HG02678 (cell line): ENCODE measurements around the gene PAWR.
"Not testable (repeated sequence)": the region's sequence is repeated elsewhere in the genome, so short reads cannot be mapped to it uniquely, and the experiment has no call there.

ENCODE experiments used
- ATAC-seq: cut with Tn5 transposase; IDR thresholded peaks from one replicate; pipeline ENCODE4 v1.9.1; 2021; ENCODE audit warnings: mild to moderate bottlenecking, moderate library complexity; ENCODE audit not compliant: unreplicated experiment

Gene PAWR

DNA sequence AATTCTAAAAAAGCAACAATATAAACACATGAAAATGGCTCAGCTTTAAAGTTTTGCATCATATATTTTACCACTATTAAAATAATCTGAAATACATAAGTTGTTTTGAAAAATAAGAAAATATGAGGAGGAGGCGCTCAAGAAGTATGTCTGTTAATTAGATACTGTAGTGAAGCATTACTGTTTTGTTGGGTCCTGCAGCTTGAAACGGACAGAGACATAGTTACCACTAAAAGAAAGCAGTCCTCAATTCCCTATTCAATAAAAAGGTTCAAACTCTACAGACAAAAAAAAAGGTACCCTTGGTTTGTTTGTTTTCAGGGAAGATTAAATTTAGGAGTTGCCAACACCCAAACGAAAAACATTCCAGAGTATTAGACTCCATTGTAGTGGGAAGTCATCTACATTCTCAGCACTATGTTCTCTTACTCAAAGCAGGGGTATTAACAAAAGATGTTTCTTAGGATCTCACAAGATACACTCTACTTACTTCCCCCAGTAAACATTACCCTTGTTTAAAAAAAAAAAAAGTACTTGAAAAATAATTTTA lies 3.0 kb downstream of the PAWR start:
- ATAC-seq: no peak

DNA sequence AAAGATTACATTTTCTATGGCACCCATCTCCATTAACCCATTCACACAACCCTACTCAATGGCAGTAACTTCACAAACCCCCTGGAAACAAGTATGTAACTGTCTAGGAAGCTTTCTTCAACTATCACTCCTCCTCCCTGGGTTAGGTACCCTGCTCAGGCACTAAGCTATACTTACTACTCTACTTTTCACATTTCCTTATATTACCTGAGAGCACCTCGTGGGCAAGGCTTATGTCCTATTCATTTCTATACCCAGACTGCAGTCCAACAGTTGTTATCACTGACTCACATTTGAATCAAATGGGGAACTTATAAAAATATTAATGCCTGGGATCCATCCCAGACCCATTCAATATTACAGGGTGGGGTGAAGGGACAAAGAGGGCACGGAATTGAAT lies 4.6 kb downstream of the PAWR start:
- ATAC-seq: no peak

- no peak for ATAC-seq
Measured at GRCh38 chr12:79685068-79685467, 5.7 kb downstream of the PAWR start.

DNA sequence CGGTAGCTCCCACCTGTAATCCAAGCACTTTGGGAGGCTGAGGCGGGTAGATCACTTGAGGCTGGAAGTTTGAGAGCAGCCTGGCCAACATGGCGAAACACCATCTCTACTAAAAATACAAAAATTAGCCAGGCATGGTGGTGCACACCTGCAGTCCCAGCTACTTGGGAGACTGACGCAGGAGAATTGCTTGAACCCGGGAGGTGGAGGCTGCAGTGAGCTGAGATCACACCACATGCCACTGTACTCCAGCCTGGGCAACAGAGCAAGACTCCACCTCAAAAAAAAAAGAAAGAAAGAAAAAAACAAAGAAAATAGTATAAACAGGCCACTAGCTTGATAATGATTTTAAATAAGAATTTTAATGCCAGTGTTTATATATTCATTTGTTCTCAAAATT lies 6.4 kb downstream of the PAWR start:
- not testable (repeated sequence) for ATAC-seq

- no peak for ATAC-seq
Measured at GRCh38 chr12:79682593-79682992, 8.2 kb downstream of the PAWR start.

GRCh38 chr12:79681008-79681590 lies 9.7 kb downstream of the PAWR start:
- ATAC-seq: no peak

- ATAC-seq: no peak
Measured at GRCh38 chr12:79680051-79680450, 10.7 kb downstream of the PAWR start.

GRCh38 chr12:79678306-79678705 lies 12.5 kb downstream of the PAWR start:
- no peak for ATAC-seq

- ATAC-seq: no peak
Measured at GRCh38 chr12:79677672-79678071, 13.1 kb downstream of the PAWR start.

GRCh38 chr12:79676579-79676978 lies 14.2 kb downstream of the PAWR start:
- peak; percentile 52 for ATAC-seq

GRCh38 chr12:79674629-79675028 lies 16.1 kb downstream of the PAWR start:
- ATAC-seq: no peak

DNA sequence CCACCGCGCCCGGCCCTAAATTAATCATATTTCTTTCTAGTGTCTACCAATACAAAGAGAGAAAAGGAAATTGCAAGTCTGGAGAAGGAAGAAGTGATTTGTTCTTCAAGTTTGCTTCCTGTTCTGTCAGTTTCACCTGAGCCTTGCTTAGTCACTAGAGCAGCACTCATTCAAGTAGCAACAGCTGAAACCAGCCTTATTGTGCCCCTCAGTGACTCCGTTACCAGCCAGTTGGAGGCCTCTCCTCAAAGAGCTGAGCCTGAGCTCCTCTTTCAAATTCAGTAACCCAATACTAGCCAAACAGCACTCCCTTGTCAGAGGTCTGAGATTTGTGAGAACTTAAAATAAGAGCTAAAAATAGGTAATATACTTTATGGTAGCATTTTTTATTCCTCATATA lies 17.4 kb downstream of the PAWR start:
- ATAC-seq: no peak

DNA sequence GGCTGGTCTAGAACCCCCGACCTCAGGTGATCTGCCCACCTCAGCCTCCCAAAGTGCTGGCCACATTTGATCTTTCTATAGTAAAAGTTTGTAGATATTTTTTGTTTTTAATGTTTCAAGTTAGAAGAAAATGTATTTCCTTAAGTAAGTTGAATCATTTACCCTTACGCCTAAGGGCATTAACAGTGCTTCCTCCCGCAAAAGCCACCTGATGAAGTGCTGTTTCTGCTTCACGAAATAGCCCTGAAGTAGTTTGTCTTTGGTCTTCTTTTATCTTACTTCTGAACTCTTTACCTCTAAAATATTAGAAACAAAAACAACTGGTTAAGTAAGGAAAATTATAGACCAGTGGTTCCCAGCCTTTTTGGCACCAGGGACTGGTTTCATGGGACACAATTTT lies 22.7 kb downstream of the PAWR start:
- ATAC-seq: no peak

- ATAC-seq: no peak
Measured at GRCh38 chr12:79665212-79665887, 25.4 kb downstream of the PAWR start.

DNA sequence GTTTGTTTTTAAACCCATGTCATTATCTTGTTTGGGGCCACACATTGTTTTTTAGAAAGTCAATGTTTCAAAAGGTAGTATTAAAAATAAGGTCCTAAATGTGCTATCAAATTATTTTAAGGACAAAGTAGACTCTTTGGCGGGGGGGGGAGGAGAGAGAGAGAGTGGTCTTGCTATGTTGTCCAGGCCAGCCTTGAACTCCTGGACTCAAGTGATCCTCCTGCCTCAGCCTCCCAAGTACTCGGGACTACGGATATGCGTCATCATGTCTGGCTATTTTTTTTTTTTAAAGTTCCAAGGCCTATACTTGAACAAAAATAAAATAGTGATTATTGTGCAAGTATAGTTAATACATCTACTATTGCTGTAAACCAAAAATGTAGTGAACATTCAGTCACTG lies 26.2 kb downstream of the PAWR start:
- ATAC-seq: no peak

DNA sequence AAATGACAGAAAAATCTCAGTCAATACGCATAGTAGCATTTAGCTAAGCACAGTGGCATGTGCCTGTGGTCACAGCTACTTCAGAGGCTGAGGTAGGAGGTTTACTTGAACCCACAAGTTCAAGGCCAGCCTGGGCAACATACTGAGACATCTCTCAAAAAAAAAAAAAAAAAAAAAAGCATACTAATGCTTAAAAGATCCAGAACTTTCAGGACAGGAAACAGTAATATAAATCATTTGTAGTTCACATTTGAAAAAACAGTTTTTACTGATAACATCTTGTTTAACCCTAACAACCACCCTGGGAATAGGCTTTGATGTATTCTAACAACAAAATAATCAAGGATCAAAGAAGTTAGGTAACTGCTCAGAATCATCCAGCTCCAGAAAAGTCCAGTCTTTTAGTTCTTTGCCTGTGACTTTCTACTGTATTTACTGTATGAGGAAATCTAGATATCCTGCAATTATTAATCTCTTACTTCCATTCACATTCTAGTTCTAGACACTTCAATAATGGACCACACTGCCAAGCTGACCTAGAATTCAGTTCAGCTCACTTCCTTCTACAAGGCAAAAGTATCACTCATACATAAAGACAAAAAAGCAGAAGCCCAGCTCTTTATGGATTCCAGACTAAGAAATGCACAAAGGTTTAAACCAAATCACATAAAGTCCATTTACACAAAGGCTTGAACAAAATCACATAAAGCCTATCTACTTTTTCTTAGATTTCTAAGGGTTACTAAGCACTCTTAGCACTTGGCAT lies 28.5 kb downstream of the PAWR start:
- no peak for ATAC-seq

- no peak for ATAC-seq
Measured at GRCh38 chr12:79661629-79662028, 29.1 kb downstream of the PAWR start.

GRCh38 chr12:79659961-79660431 lies 30.8 kb downstream of the PAWR start:
- ATAC-seq: no peak

DNA sequence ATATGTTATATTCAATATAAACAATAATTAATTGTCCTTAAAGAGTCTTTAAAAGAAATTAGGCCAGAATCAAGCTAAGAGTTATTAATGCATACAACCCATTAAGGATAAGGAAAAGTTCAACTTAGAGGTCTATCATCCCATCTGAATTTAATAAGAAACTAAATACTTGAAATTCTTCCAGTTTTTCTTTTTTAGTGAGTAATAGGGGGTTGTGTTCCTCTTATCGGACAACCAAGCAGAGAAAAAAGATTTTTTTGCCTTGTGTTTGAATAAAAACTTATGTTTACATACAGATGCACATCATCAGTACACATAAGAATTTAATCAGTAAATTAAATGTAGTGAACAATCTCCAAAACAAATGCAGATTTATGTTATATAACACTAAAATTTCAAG lies 32.5 kb downstream of the PAWR start:
- ATAC-seq: no peak

DNA sequence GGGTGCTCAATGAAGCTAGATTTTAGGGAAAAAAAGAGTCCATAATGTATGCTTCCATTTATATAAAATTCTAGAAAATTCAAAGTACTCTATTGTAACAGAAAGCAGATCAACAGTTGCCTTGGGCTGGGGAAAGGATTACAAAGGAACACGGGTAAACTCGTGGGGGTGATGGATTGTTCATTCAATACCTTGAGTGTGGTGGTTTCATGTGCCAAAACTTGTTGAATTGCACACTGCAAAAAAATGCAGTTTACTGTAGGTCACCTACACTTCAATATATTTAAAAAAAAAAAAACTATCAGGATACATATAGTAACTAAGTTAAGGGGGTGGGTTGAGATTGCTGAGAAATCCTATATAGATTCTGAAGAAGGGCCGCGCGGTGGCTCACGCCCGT lies 33.6 kb downstream of the PAWR start:
- ATAC-seq: no peak

- no peak for ATAC-seq
Measured at GRCh38 chr12:79655036-79655435, 35.7 kb downstream of the PAWR start.

DNA sequence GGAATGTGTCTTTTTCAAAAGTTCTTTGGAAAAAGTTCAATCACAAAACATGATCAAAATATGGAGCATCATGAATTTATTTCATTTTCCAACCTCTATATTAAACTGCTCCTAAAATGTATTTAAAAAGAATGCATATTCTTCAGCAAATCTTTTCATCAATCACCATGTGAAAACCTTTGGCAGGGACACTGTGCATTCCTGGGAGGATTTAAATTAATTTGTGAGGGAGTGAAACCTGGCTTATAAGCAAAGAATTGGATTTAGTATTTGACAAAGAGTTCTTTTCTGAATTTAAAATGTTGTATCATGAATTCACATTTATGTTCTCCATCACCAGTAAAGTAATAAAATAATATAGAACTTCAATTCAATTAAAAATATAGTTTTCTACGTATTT lies 38.2 kb downstream of the PAWR start:
- no peak for ATAC-seq
